Endothelial cell of umbilical vein (primary cell): ENCODE results near the gene UNC5B. TPM values are rescaled to one million over a fixed set of nuclear protein-coding genes. Genes with fewer than 3 reads are reported as not detected.

Experiments used
- BruUV-seq: library from RNA; stranded (reverse); fragments of 400-500 nt; replicated peaks from 2 replicates; lab custom pipeline; 2021; lab: Mats Ljungman, UMichigan
- CTCF ChIA-PET: fragments of 300-600, 350-600 bp; sonication (Branson Sonifier 250); formaldehyde crosslinking; loops from one replicate; lab custom pipeline; 2021; ENCODE audit warnings: antibody characterized with exemption, inconsistent platforms; lab: Charles Lee
- POLR2A ChIA-PET: fragments of 300-600, 350-600 bp; sonication (Branson Sonifier 250); formaldehyde crosslinking; loops from one replicate; lab custom pipeline; 2021; ENCODE audit warnings: antibody characterized with exemption, inconsistent platforms; lab: Charles Lee
- DNase-seq: peaks from one replicate; pipeline ENCODE4 v3.0.0-alpha.2; 2011; ENCODE audit warnings: low read depth, low spot score
- FAIRE-seq: peaks from 2 replicates; lab custom pipeline; 2011; peaks lifted over from hg19 to GRCh38; lab: Jason Lieb, UNC
- H2AFZ ChIP-seq: 2 replicates; pipeline ENCODE4 v1.6.0; 2012; ENCODE audit warnings: low read depth, low read length, control low read depth, inconsistent platforms
- H3K27ac ChIP-seq: 2 replicates; pipeline ENCODE4 v1.5.1; 2011; ENCODE audit warnings: low read depth, mild to moderate bottlenecking, control low read depth, low read length, moderate library complexity; ENCODE audit not compliant: insufficient read depth
- H3K27me3 ChIP-seq, 2 experiments: 2 replicates each; pipeline versions ENCODE4 v1.6.0 to v1.6.1; 2011; ENCODE audit warnings: low read length in 2 of 2, mixed read lengths in 1 of 2; ENCODE audit not compliant: control insufficient read depth in 2 of 2, insufficient read depth in 2 of 2
- H3K36me3 ChIP-seq, 2 experiments: 2 replicates in 1 of 2; 3 replicates in 1 of 2; pipeline ENCODE4 v1.5.1; 2011; ENCODE audit warnings: low read length in 2 of 2, mild to moderate bottlenecking in 1 of 2, moderate library complexity in 1 of 2; ENCODE audit not compliant: control insufficient read depth in 2 of 2, insufficient read depth in 2 of 2; ENCODE audit errors: extremely low read depth in 1 of 2
- H3K4me1 ChIP-seq: 3 replicates; pipeline ENCODE4 v1.5.1; 2011; ENCODE audit warnings: mild to moderate bottlenecking, low read length; ENCODE audit not compliant: control insufficient read depth, insufficient read depth; ENCODE audit errors: extremely low read depth
- H3K4me2 ChIP-seq: 2 replicates; pipeline ENCODE4 v1.6.1; 2011; ENCODE audit warnings: low read length, control low read depth, mixed read lengths; ENCODE audit not compliant: insufficient read depth
- H3K4me3 ChIP-seq, 3 experiments: fragments of 200-600 bp in 1 of 3; sonication (generic), shearing (Covaris generic) in 1 of 3; replicated peaks in 1 of 3; 2 replicates each; pipeline ENCODE4 v1.5.1; 2011 to 2016; ENCODE audit warnings: control low read depth in 3 of 3, low read length in 3 of 3, mild to moderate bottlenecking in 2 of 3, inconsistent platforms in 1 of 3, low read depth in 1 of 3, moderate library complexity in 1 of 3; ENCODE audit not compliant: insufficient read depth in 1 of 3
- H3K79me2 ChIP-seq: 2 replicates; pipeline ENCODE4 v1.6.0; 2012; ENCODE audit warnings: low read length, inconsistent platforms; ENCODE audit not compliant: control insufficient read depth, insufficient read depth
- H3K9ac ChIP-seq: replicated peaks from 2 replicates; pipeline ENCODE3; 2011; ENCODE audit warnings: low read length, control low read depth; ENCODE audit not compliant: insufficient read depth; ENCODE audit errors: extremely low read depth
- H3K9me1 ChIP-seq: replicated peaks from 3 replicates; pipeline ENCODE4 v1.6.0; 2011; ENCODE audit warnings: mild to moderate bottlenecking, low read length; ENCODE audit not compliant: control insufficient read depth, insufficient read depth; ENCODE audit errors: extremely low read depth
- H3K9me3 ChIP-seq: replicated peaks from 2 replicates; pipeline ENCODE4 v1.5.1; 2012; ENCODE audit warnings: low read length, inconsistent platforms; ENCODE audit not compliant: control insufficient read depth, insufficient read depth
- H4K20me1 ChIP-seq: replicated peaks from 2 replicates; pipeline ENCODE3; 2011; ENCODE audit warnings: mild to moderate bottlenecking, low read length; ENCODE audit not compliant: control insufficient read depth, insufficient read depth; ENCODE audit errors: extremely low read depth
- CTCF ChIP-seq, 2 donors: IDR thresholded peaks; 1 replicate in 1 of 2; 2 replicates in 1 of 2; pipeline ENCODE4 v1.5.1; 2011; ENCODE audit warnings: low read length in 2 of 2, mild to moderate bottlenecking in 2 of 2, moderate library complexity in 2 of 2, control low read depth in 1 of 2, inconsistent platforms in 1 of 2, low read depth in 1 of 2; ENCODE audit not compliant: insufficient read depth in 1 of 2; ENCODE audit errors: extremely low read depth in 1 of 2
- EZH2 ChIP-seq: IDR thresholded peaks from 2 replicates; pipeline ENCODE4 v1.6.1; 2012; ENCODE audit warnings: borderline replicate concordance, low read depth, mild to moderate bottlenecking, moderate library complexity, low read length, inconsistent platforms; ENCODE audit not compliant: severe bottlenecking
- FOS ChIP-seq: IDR thresholded peaks from 2 replicates; pipeline ENCODE4 v1.6.1; 2011; ENCODE audit warnings: mild to moderate bottlenecking, low read length, moderate library complexity, borderline replicate concordance; ENCODE audit not compliant: insufficient read depth
- GATA2 ChIP-seq: IDR thresholded peaks from 2 replicates; pipeline ENCODE4 v1.7.0; 2011; ENCODE audit warnings: low read depth, mild to moderate bottlenecking, moderate library complexity, mixed read lengths, low read length; ENCODE audit not compliant: insufficient read length, insufficient read depth
- JUN ChIP-seq: IDR thresholded peaks from 2 replicates; pipeline ENCODE4 v1.6.1; 2011; ENCODE audit warnings: borderline replicate concordance, low read depth; ENCODE audit not compliant: insufficient read length, insufficient read depth
- MAX ChIP-seq: IDR thresholded peaks from 2 replicates; pipeline ENCODE4 v1.6.1; 2011; ENCODE audit not compliant: insufficient read depth, insufficient read length
- MYC ChIP-seq: IDR thresholded peaks from one replicate; pipeline ENCODE4 v1.6.1; 2011; ENCODE audit warnings: mild to moderate bottlenecking, low read depth, low read length
- POLR2A ChIP-seq: IDR thresholded peaks from 2 replicates; pipeline ENCODE4 v1.6.1; 2012; ENCODE audit warnings: low read depth, mild to moderate bottlenecking, control low read depth, low read length
- POLR2AphosphoS5 ChIP-seq: IDR thresholded peaks from 2 replicates; pipeline ENCODE4 v1.6.1; 2012; ENCODE audit warnings: low read depth, mild to moderate bottlenecking, control low read depth, low read length, moderate library complexity; ENCODE audit not compliant: insufficient read depth
- dilution Hi-C: fragments of 300-500 bp; cut with MboI; formaldehyde crosslinking; loops from one replicate; pipeline ENCODE4 v1.15.0; 2019; ENCODE audit warnings: low sequenced_read_pairs; ENCODE audit not compliant: extremely low pct_ligation_motif_present
- intact Hi-C: fragments of 100-400 bp; cut with micrococcal nuclease; formaldehyde crosslinking; loops from one replicate; pipeline ENCODE4 v1.10.0; 2022
- polyA plus RNA-seq, 4 experiments: library from polyadenylated mRNA; depleted of rRNA in 3 of 4; stranded (reverse) in 3 of 4; unstranded in 1 of 4; fragments of >200 nt; gene quantifications; 2 replicates each; pipeline versions ENCODE4 v1.2.1 to v1.2.3, GENCODE V29; 2011 to 2012; ENCODE audit warnings: missing spikeins in 1 of 4
- total RNA-seq: library from RNA; stranded (reverse); gene quantifications from 2 replicates; pipeline ENCODE4 v1.2.3, GENCODE V29; 2021

The UNC5B gene
- total and polyA plus RNA-seq, 2 donors (not counting 3 experiments of a cell fraction or from before 2014, with no cell fraction given) = 0.39 to 2.5 TPM

GRCh38 chr10:71331736-71332135 is 119.4 kb downstream of the UNC5B start:
- no TSS peak for BruUV-seq
- no peak for TF ChIP-seq GATA2
- TF ChIP-seq EZH2 = no peak
- TF ChIP-seq FOS = no peak
- no peak for TF ChIP-seq POLR2AphosphoS5
- TF ChIP-seq JUN = no peak
- TF ChIP-seq MYC = no peak
- no peak for TF ChIP-seq POLR2A
- no peak for TF ChIP-seq MAX
- no peak for TF ChIP-seq CTCF (IDR thresholded peaks at IDR 0.05; ENCODE audit: extremely low read depth in 1 of 2, insufficient read depth in 1 of 2, low read depth in 1 of 2, low read length in 2 of 2)
- no peaks in the 10 kb centered on the region for H3K79me2 ChIP-seq
- no peaks in the 10 kb centered on the region for H3K27me3 ChIP-seq
- no peaks in the 10 kb centered on the region for H3K9me1 ChIP-seq
- no peak overlapping the region for H2AFZ ChIP-seq
- FAIRE-seq (no peak), DNase-seq (no peak)
- POLR2A ChIA-PET = no interaction called here
- intact Hi-C loops = no loop called here
- no peaks in the 10 kb centered on the region for H3K4me1 ChIP-seq
- H3K36me3 ChIP-seq = no peaks in the 10 kb centered on the region
- no peak overlapping the region for H3K27ac ChIP-seq
- H3K4me2 ChIP-seq = no peak overlapping the region
- no peaks in the 10 kb centered on the region for H3K9me3 ChIP-seq
- dilution Hi-C loops = no loop called here
- H3K4me3 ChIP-seq = no peak overlapping the region
- CTCF ChIA-PET = interaction anchor here (1.2 kb wide), 1 partner anchor 277 kb away, joined by 3 read pairs; no protein-coding TSS in a partner anchor
- no peak overlapping the region for H3K9ac ChIP-seq
- no peaks in the 10 kb centered on the region for H4K20me1 ChIP-seq
